ENCODE data around the gene RILPL2. TPM values are rescaled to one million over a fixed set of nuclear protein-coding genes. Genes with fewer than 3 reads are reported as not detected.
"Not testable (repeated sequence)": the region's sequence is repeated elsewhere in the genome, so short reads cannot be mapped to it uniquely, and the experiment has no call there.

Gene RILPL2, protein sequence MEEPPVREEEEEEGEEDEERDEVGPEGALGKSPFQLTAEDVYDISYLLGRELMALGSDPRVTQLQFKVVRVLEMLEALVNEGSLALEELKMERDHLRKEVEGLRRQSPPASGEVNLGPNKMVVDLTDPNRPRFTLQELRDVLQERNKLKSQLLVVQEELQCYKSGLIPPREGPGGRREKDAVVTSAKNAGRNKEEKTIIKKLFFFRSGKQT
- total RNA-seq (ENCODE audit: unreplicated experiment): 0.10 TPM
- long read RNA-seq, partial matches to known transcripts: 0 of 1 reads
- long read RNA-seq, other reads (novel, unspliced or antisense): 1 of 1 reads

DNA sequence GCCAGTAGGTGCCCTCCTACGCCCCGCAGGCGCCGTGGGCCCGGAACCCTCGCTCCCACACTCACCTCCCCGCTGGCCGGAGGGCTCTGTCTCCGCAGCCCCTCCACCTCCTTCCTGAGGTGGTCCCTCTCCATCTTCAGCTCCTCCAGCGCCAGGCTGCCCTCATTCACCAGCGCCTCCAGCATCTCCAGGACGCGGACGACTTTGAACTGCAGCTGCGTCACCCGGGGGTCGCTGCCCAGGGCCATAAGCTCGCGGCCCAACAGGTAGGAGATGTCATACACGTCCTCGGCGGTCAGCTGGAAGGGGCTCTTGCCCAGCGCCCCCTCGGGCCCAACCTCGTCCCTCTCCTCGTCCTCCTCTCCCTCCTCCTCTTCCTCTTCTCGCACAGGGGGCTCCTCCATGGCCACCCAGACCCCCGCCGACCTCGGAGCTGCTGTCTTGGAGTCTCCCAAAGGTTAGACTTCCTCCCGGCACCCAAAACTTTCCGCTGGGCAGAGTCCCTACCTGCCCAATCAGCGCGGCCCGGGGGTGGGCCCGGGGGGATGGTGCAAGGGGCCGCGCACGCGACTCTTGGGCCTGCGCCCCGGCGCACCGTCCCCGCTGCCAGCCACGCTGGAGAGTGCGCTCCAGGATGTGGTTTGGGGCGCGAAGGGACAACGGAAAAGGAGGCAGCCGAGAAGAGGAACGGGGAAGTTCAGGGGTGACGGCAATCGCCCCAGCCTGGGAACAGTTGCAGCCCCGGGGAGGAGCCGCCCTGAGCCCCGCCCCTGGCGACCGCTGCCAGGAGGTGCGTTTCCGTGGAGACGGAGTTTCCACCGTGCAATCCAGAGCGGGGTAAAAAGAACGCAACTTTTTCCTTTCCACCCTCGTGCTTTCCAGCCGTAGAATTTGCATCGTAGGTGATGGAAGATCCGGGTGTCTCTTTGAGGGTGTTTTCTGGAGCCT lies at the start of gene RILPL2:
Gene RILPL2, minus strand, starts transcription at position 668 of the 948 bp plus-strand sequence. Its CDS starts 264 bp downstream, at position 404.
- H3K27ac Mint-ChIP-seq (ENCODE audit: unreplicated experiment): no peak within 1 kb of the TSS
- H3K4me1 Mint-ChIP-seq (ENCODE audit: low read depth, unreplicated experiment): no peaks in the 10 kb centered on the region
- H3K9me3 Mint-ChIP-seq (ENCODE audit: unreplicated experiment): peaks cover 2% of the 10 kb centered on the region
- peak; percentile 68 for DNase-seq
- peaks cover 2% of the 10 kb centered on the region for H3K27me3 Mint-ChIP-seq (ENCODE audit: unreplicated experiment)
- TF ChIP-seq, protein P1, sequence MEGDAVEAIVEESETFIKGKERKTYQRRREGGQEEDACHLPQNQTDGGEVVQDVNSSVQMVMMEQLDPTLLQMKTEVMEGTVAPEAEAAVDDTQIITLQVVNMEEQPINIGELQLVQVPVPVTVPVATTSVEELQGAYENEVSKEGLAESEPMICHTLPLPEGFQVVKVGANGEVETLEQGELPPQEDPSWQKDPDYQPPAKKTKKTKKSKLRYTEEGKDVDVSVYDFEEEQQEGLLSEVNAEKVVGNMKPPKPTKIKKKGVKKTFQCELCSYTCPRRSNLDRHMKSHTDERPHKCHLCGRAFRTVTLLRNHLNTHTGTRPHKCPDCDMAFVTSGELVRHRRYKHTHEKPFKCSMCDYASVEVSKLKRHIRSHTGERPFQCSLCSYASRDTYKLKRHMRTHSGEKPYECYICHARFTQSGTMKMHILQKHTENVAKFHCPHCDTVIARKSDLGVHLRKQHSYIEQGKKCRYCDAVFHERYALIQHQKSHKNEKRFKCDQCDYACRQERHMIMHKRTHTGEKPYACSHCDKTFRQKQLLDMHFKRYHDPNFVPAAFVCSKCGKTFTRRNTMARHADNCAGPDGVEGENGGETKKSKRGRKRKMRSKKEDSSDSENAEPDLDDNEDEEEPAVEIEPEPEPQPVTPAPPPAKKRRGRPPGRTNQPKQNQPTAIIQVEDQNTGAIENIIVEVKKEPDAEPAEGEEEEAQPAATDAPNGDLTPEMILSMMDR (IDR thresholded peaks at IDR 0.05; ENCODE audit: partially characterized antibody, unreplicated experiment): peak; percentile 15
- H3K4me3 Mint-ChIP-seq (ENCODE audit: unreplicated experiment): peak within 1 kb of the TSS; percentile 90
- no peaks in the 10 kb centered on the region for H3K36me3 Mint-ChIP-seq (ENCODE audit: unreplicated experiment)

DNA sequence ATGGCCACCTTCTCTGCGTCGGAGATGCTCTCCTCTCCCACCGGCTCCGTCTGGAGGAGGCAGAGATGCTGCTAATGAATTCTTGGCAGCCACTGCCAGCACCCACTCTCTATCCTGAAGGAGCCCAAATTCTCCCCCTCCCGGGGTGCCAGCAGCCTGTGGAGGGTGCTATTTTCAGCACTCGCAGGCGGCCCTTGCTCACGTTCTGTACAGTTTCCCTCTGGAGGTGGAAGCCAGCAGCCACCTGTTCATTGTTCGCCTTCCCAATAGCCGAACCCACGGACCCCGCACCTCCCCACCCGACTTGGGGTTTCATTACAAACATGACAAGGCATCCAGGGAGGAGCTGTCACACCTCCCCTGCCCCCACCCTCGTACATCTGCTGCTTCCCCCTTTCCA lies 49.3 kb upstream of the RILPL2 start:
- Mint-ChIP-seq H3K27me3 (ENCODE audit: unreplicated experiment) (no peaks in the 10 kb centered on the region), H3K9me3 (ENCODE audit: unreplicated experiment) (peaks cover 2% of the 10 kb centered on the region), H3K27ac (ENCODE audit: unreplicated experiment) (no peak overlapping the region), H3K4me1 (ENCODE audit: low read depth, unreplicated experiment) (no peaks in the 10 kb centered on the region), H3K4me3 (ENCODE audit: unreplicated experiment) (no peak overlapping the region), H3K36me3 (ENCODE audit: unreplicated experiment) (no peaks in the 10 kb centered on the region)
- no peak for DNase-seq
- TF ChIP-seq, protein P1 (IDR thresholded peaks at IDR 0.05; ENCODE audit: partially characterized antibody, unreplicated experiment): no peak

DNA sequence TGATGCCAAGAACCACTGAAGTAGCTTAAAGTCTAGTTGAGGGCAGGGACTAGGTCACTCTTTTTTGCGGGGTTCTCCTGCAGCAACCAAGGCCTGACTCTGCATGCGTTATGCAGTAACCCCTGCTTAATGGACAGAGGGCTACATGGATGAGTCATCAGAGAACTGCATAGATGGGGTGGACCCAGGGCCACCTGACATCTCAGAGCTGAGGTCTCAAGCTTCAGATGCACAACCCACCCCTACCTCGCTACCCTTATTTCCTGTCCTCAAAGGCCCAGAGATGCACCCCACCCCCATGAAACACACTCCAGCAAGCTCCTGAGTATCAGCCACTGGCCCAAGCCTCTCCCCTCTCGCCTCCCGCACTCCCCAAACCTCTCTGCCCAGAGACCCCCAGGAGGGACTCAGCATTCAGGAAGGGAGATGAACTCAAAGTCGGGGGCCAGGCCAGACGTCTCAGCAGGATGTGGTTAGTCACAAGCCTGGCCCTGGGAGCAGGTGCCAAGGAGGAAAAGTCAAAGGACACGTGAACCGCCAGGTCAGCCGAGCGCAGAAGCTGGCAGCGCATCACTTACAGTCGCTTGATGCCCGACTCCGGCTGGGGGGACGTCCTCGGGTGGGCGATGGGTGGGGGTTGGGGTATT lies 47.2 kb upstream of the RILPL2 start:
- H3K4me3 Mint-ChIP-seq (ENCODE audit: unreplicated experiment): no peak overlapping the region
- H3K36me3 Mint-ChIP-seq (ENCODE audit: unreplicated experiment): no peaks in the 10 kb centered on the region
- no peak overlapping the region for H3K27ac Mint-ChIP-seq (ENCODE audit: unreplicated experiment)
- H3K4me1 Mint-ChIP-seq (ENCODE audit: low read depth, unreplicated experiment): no peaks in the 10 kb centered on the region
- H3K27me3 Mint-ChIP-seq (ENCODE audit: unreplicated experiment): no peaks in the 10 kb centered on the region
- DNase-seq: no peak
- TF ChIP-seq, protein P1 (IDR thresholded peaks at IDR 0.05; ENCODE audit: partially characterized antibody, unreplicated experiment): no peak
- peaks cover 2% of the 10 kb centered on the region for H3K9me3 Mint-ChIP-seq (ENCODE audit: unreplicated experiment)

DNA sequence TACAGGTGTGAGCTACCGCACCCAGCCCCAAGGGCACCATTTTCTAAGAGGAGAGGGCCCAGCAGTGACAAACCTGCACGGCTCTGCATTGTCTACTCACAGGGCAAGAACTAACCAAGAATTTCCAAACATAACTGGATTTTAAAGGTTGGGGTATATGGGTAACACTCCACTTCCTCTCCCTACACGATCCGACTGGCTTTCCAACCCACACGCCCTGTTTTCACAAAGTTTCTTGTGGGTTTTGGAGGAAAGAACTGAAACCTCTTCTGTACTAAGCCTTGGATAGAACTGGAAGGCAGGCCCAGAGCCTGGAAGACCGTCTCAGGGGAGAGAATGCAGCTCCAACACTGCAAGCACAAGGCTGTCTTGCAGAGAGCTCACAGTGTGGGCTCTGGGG lies 46.4 kb upstream of the RILPL2 start:
- no peak for DNase-seq
- Mint-ChIP-seq H3K36me3 (ENCODE audit: unreplicated experiment) (no peaks in the 10 kb centered on the region), H3K4me1 (ENCODE audit: low read depth, unreplicated experiment) (no peaks in the 10 kb centered on the region), H3K4me3 (ENCODE audit: unreplicated experiment) (no peak overlapping the region), H3K27ac (ENCODE audit: unreplicated experiment) (no peak overlapping the region), H3K27me3 (ENCODE audit: unreplicated experiment) (no peaks in the 10 kb centered on the region), H3K9me3 (ENCODE audit: unreplicated experiment) (peaks cover 2% of the 10 kb centered on the region)
- TF ChIP-seq, protein P1 (IDR thresholded peaks at IDR 0.05; ENCODE audit: partially characterized antibody, unreplicated experiment): no peak

DNA sequence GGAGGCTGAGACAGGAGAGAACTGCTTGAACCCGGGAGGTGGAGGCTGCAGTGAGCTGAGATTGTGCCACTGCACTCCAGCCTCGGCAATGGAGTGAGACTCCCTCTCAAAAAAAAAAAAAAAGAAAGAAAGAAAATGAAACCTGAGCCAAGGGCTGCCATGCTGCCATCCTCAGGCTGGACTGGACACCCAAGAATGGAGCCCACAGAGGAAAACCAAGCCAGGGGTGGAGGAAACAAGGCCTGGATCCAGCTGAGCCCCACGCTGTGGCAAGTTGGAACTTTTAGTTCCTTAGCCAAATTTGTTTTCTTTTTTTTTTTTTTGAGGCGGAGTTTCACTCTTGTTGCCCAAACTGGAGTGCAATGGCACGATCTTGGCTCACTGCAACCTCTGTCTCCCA lies 44.8 kb upstream of the RILPL2 start:
- H3K36me3 Mint-ChIP-seq (ENCODE audit: unreplicated experiment); H3K4me3 Mint-ChIP-seq (ENCODE audit: unreplicated experiment); DNase-seq; H3K4me1 Mint-ChIP-seq (ENCODE audit: low read depth, unreplicated experiment); H3K9me3 Mint-ChIP-seq (ENCODE audit: unreplicated experiment); H3K27me3 Mint-ChIP-seq (ENCODE audit: unreplicated experiment); H3K27ac Mint-ChIP-seq (ENCODE audit: unreplicated experiment): not testable (repeated sequence)
